H1 (cell line): ENCODE results near the gene GPR61. TPM values are rescaled to one million over a fixed set of nuclear protein-coding genes. Genes with fewer than 3 reads are reported as not detected.

ENCODE experiments used
- CHD7 ChIP-seq: fragments of 300-600 bp; sonication (generic); IDR thresholded peaks from 2 replicates; pipeline ENCODE4 v1.7.1; 2012; ENCODE audit warnings: low read length, moderate library complexity, mild to moderate bottlenecking, inconsistent platforms; ENCODE audit not compliant: insufficient replicate concordance
- EP300 ChIP-seq, 2 experiments: IDR thresholded peaks; 1 replicate in 1 of 2; 2 replicates in 1 of 2; pipeline ENCODE4 v1.6.1; 2011 to 2012; ENCODE audit warnings: low read depth in 2 of 2, low read length in 2 of 2, mild to moderate bottlenecking in 2 of 2, borderline replicate concordance in 1 of 2, inconsistent platforms in 1 of 2, moderate library complexity in 1 of 2
- RAD21 ChIP-seq, 2 experiments: IDR thresholded peaks in 1 of 2; conservative IDR thresholded peaks in 1 of 2; 2 replicates each; pipeline ENCODE4 v1.6.1; 2011; ENCODE audit warnings: low read depth in 2 of 2, low read length in 2 of 2, improper control_type of control experiment in 1 of 2, inconsistent platforms in 1 of 2, mild to moderate bottlenecking in 1 of 2, moderate library complexity in 1 of 2
- YY1 ChIP-seq: IDR thresholded peaks from 2 replicates; pipeline ENCODE4 v1.6.1; 2011; ENCODE audit warnings: low read depth, mild to moderate bottlenecking, low read length
- polyA plus RNA-seq, 7 experiments: library from polyadenylated mRNA; depleted of rRNA in 3 of 7; stranded (reverse) in 5 of 7; unstranded in 2 of 7; fragments of >200 nt in 5 of 7; fragments of 200-250 nt in 2 of 7; gene quantifications; 1 replicate in 5 of 7; 2 replicates in 1 of 7; 4 replicates in 1 of 7; pipeline versions ENCODE4 v1.2.1 to v1.2.3, GENCODE V29; 2011 to 2013; ENCODE audit warnings: missing spikeins in 2 of 7, mixed read lengths in 2 of 7
- total RNA-seq: library from RNA; stranded (reverse); fragmentation: NEBNext Ultra II Directional; extraction: Animal tissue kit (Norgen Biotek cat#: 25700); gene quantifications from 2 replicates; pipeline ENCODE4 v1.2.1, GENCODE V29; 2021

GPR61 gene
- total and polyA plus RNA-seq, 2 of the 8 experiments (the other 6 are each of a cell fraction or from before 2014, with no cell fraction given), result 0.41 to 0.53 TPM

- TF ChIP-seq CHD7, result no peak
- TF ChIP-seq RAD21 (IDR thresholded peaks at IDR 0.05 in 1 of 2, conservative IDR thresholded peaks at IDR 0.05 in 1 of 2; ENCODE audit: low read depth in 2 of 2, low read length in 2 of 2), result peak; percentile 92 to 95
- peak; percentile 97 for TF ChIP-seq YY1
- 0 out of 3 replicates have a peak, but pooled peaks of 1 of the 2 experiments have one; percentile 28 for TF ChIP-seq EP300 (IDR thresholded peaks at IDR 0.05; ENCODE audit: borderline replicate concordance in 1 of 2, low read depth in 2 of 2, low read length in 2 of 2)
These were observed 6.8 kb downstream of the GPR61 start (continued) for GRCh38 chr1:109546311-109547109.
